ENCODE data around the gene ILKAP.

The ILKAP gene

GRCh38 chr2:238120463-238121298, 82.8 kb downstream of the ILKAP start:
- no peak for TF ChIP-seq CTCF (IDR thresholded peaks at IDR 0.05; ENCODE audit: control insufficient read depth, extremely low read depth, insufficient read depth)
- no peak for DNase-seq (ENCODE audit: low read depth)
- no peak overlapping the region for H3K4me3 ChIP-seq (ENCODE audit: low read depth, low read length)
